HFFc6 (cell line): ENCODE measurements around the gene RCL1. TPM values are rescaled to one million over a fixed set of nuclear protein-coding genes. Genes with fewer than 3 reads are reported as not detected.

Experiments used
- DNase-seq: peaks from one replicate; pipeline ENCODE4 v3.0.0-alpha.2; 2018
- H3K27ac Mint-ChIP-seq: 2 replicates; pipeline ENCODE4 v1.8.0; 2020; ENCODE audit warnings: mild to moderate bottlenecking, mixed read lengths
- H3K27me3 Mint-ChIP-seq: 2 replicates; pipeline ENCODE4 v1.8.0; 2021; ENCODE audit warnings: mild to moderate bottlenecking, moderate library complexity, mixed read lengths; ENCODE audit not compliant: insufficient read depth
- H3K36me3 Mint-ChIP-seq: 2 replicates; pipeline ENCODE4 v1.8.0; 2021; ENCODE audit warnings: low read depth, mixed read lengths
- H3K4me1 Mint-ChIP-seq: 2 replicates; pipeline ENCODE4 v1.8.0; 2020; ENCODE audit warnings: low read depth, mixed read lengths
- H3K4me3 Mint-ChIP-seq: 2 replicates; pipeline ENCODE4 v1.8.0; 2020; ENCODE audit warnings: mild to moderate bottlenecking, moderate library complexity, mixed read lengths
- H3K9me3 Mint-ChIP-seq: 2 replicates; pipeline ENCODE4 v1.8.0; 2020; ENCODE audit warnings: mild to moderate bottlenecking, mixed read lengths
- total RNA-seq, 6 experiments: library from RNA; stranded (reverse); fragmentation: NEBNext Ultra II Directional; extraction: Animal tissue kit (Norgen Biotek cat#: 25700); gene quantifications; 2 replicates in 1 of 6; 3 replicates in 5 of 6; pipeline ENCODE4 v1.2.3, GENCODE V29; 2021
- TF ChIP-seq, protein P1 (sequence below): fragments of 200-600 bp; sonication (generic); IDR thresholded peaks from 2 replicates; pipeline ENCODE4 v1.5.0; 2021; ENCODE audit warnings: antibody characterized with exemption, mild to moderate bottlenecking

Gene RCL1
- total RNA-seq, 6 experiments from 2014 or later = 7.4 to 9.8 (median 8.1) TPM

- Mint-ChIP-seq H3K4me1 (peaks cover 8% of the 10 kb centered on the region), H3K27ac (no peak overlapping the region), H3K9me3 (no peaks in the 10 kb centered on the region), H3K27me3 (no peaks in the 10 kb centered on the region; the same call in 1 of the 2 replicates), H3K36me3 (peaks cover 12% of the 10 kb centered on the region), H3K4me3 (no peak overlapping the region)
- DNase-seq = no peak
- TF ChIP-seq, protein P1, sequence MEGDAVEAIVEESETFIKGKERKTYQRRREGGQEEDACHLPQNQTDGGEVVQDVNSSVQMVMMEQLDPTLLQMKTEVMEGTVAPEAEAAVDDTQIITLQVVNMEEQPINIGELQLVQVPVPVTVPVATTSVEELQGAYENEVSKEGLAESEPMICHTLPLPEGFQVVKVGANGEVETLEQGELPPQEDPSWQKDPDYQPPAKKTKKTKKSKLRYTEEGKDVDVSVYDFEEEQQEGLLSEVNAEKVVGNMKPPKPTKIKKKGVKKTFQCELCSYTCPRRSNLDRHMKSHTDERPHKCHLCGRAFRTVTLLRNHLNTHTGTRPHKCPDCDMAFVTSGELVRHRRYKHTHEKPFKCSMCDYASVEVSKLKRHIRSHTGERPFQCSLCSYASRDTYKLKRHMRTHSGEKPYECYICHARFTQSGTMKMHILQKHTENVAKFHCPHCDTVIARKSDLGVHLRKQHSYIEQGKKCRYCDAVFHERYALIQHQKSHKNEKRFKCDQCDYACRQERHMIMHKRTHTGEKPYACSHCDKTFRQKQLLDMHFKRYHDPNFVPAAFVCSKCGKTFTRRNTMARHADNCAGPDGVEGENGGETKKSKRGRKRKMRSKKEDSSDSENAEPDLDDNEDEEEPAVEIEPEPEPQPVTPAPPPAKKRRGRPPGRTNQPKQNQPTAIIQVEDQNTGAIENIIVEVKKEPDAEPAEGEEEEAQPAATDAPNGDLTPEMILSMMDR = no peak
Measured at GRCh38 chr9:4799033-4799430, 6.3 kb downstream of the RCL1 start.

GRCh38 chr9:4799775-4800174, 7.0 kb downstream of the RCL1 start:
- Mint-ChIP-seq H3K27ac (no peak overlapping the region), H3K4me3 (no peak overlapping the region), H3K36me3 (peaks cover 13% of the 10 kb centered on the region), H3K4me1 (peaks cover under 1% of the 10 kb centered on the region; the same call in 1 of the 2 replicates), H3K9me3 (no peaks in the 10 kb centered on the region), H3K27me3 (no peaks in the 10 kb centered on the region; the same call in 1 of the 2 replicates)
- no peak for DNase-seq
- TF ChIP-seq, protein P1 = no peak

GRCh38 chr9:4801156-4801555, 8.4 kb downstream of the RCL1 start:
- Mint-ChIP-seq H3K27ac (no peak overlapping the region), H3K9me3 (peaks cover 8% of the 10 kb centered on the region), H3K36me3 (peaks cover 26% of the 10 kb centered on the region), H3K27me3 (no peaks in the 10 kb centered on the region; the same call in 1 of the 2 replicates), H3K4me3 (no peak overlapping the region), H3K4me1 (no peaks in the 10 kb centered on the region)
- no peak for DNase-seq
- TF ChIP-seq, protein P1 = no peak

- peaks cover 11% of the 10 kb centered on the region for H3K9me3 Mint-ChIP-seq
- no peak overlapping the region for H3K27ac Mint-ChIP-seq
- no peak overlapping the region for H3K4me3 Mint-ChIP-seq
- TF ChIP-seq, protein P1 = no peak
- H3K36me3 Mint-ChIP-seq = peaks cover 34% of the 10 kb centered on the region
- peaks cover 6% of the 10 kb centered on the region; the same call in 1 of the 2 replicates for H3K4me1 Mint-ChIP-seq
- no peak for DNase-seq
- no peaks in the 10 kb centered on the region; the same call in 1 of the 2 replicates for H3K27me3 Mint-ChIP-seq
Measured at GRCh38 chr9:4803670-4804530, 11.2 kb downstream of the RCL1 start.

GRCh38 chr9:4804531-4805016, 11.8 kb downstream of the RCL1 start:
- peaks cover 8% of the 10 kb centered on the region; the same call in 1 of the 2 replicates for H3K4me1 Mint-ChIP-seq

More at GRCh38 chr9:4804531-4805016, 11.8 kb downstream of the RCL1 start:
- TF ChIP-seq, protein P1 = no peak
- H3K27ac Mint-ChIP-seq = no peak overlapping the region
- H3K4me3 Mint-ChIP-seq = no peak overlapping the region
- H3K36me3 Mint-ChIP-seq = peaks cover 34% of the 10 kb centered on the region
- DNase-seq = no peak
- no peaks in the 10 kb centered on the region; the same call in 1 of the 2 replicates for H3K27me3 Mint-ChIP-seq
- peaks cover 11% of the 10 kb centered on the region for H3K9me3 Mint-ChIP-seq
